BJ (cell line): ENCODE data around the gene GNAS-AS1. TPM values are rescaled to one million over a fixed set of nuclear protein-coding genes. Genes with fewer than 3 reads are reported as not detected.

Experiments used
- CTCF ChIA-PET: fragments of 350-600 bp; formaldehyde crosslinking; extraction: SDS; loops from one replicate; lab custom pipeline; 2021; ENCODE audit warnings: antibody characterized with exemption, inconsistent platforms; lab: Yijun Ruan, JAX
- POLR2A ChIA-PET: fragments of 300-600 bp; sonication (Branson Sonifier 250); formaldehyde crosslinking; extraction: SDS; loops from one replicate; lab custom pipeline; 2021; ENCODE audit warnings: antibody characterized with exemption; lab: Charles Lee
- DNase-seq: peaks from one replicate; pipeline ENCODE4 v3.0.0-alpha.2; 2011; ENCODE audit warnings: low read depth
- H3K27me3 ChIP-seq: 2 replicates; pipeline ENCODE4 v1.6.0; 2011; ENCODE audit warnings: low read length; ENCODE audit not compliant: control insufficient read depth, insufficient read depth
- H3K36me3 ChIP-seq: 2 replicates; pipeline ENCODE4 v1.5.1; 2011; ENCODE audit warnings: low read length; ENCODE audit not compliant: control insufficient read depth, insufficient read depth
- H3K4me3 ChIP-seq: 2 replicates; pipeline ENCODE4 v1.5.1; 2011; ENCODE audit warnings: low read depth, mild to moderate bottlenecking, control low read depth, low read length
- polyA plus RNA-seq: library from polyadenylated mRNA; depleted of rRNA; stranded (reverse); fragments of >200 nt; gene quantifications from 2 replicates; pipeline ENCODE4 v1.2.3, GENCODE V29; 2011
- TF ChIP-seq, protein P1 (sequence below): IDR thresholded peaks from 2 replicates; pipeline ENCODE4 v1.5.1; 2011; ENCODE audit warnings: low read depth, mild to moderate bottlenecking, control low read depth, inconsistent platforms, low read length, moderate library complexity; ENCODE audit not compliant: insufficient read depth

Gene GNAS-AS1
- polyA plus RNA-seq, 1 experiment = 0.45 TPM

DNA sequence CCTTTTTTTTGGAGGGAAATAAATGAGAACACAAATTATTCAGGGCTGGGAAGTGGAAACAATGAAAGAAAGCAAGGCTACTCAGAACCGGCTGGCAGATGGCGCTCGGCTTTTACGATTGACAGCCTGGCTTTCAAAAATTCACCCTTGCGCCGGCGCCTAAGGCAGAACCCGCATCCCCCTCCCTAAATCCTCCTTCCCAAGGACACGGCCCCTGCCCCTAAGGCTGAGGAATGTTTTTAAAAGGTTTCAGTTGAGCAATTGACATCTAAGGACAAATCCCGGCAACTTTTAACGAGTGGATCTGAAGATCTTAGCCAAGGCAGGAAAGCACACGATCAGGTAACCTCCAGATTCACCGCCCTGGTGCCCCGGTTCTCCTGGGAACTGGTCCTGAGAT is 18.1 kb upstream of the GNAS-AS1 start:
- ChIA-PET CTCF (interaction anchor here (0.6 to 2.8 kb wide), 11 partner anchors 11 to 627 kb away, joined by 3 to 31 read pairs (median 7); partner anchors contain the start of genes ATP5F1E and GNAS), POLR2A (no interaction called here)
- TF ChIP-seq, protein P1, sequence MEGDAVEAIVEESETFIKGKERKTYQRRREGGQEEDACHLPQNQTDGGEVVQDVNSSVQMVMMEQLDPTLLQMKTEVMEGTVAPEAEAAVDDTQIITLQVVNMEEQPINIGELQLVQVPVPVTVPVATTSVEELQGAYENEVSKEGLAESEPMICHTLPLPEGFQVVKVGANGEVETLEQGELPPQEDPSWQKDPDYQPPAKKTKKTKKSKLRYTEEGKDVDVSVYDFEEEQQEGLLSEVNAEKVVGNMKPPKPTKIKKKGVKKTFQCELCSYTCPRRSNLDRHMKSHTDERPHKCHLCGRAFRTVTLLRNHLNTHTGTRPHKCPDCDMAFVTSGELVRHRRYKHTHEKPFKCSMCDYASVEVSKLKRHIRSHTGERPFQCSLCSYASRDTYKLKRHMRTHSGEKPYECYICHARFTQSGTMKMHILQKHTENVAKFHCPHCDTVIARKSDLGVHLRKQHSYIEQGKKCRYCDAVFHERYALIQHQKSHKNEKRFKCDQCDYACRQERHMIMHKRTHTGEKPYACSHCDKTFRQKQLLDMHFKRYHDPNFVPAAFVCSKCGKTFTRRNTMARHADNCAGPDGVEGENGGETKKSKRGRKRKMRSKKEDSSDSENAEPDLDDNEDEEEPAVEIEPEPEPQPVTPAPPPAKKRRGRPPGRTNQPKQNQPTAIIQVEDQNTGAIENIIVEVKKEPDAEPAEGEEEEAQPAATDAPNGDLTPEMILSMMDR = peak; percentile 34; the same call in 1 of the 2 replicates
- no peak for DNase-seq
- H3K4me3 ChIP-seq = no peak overlapping the region
- no peaks in the 10 kb centered on the region for H3K36me3 ChIP-seq
- peaks cover 13% of the 10 kb centered on the region for H3K27me3 ChIP-seq

DNA sequence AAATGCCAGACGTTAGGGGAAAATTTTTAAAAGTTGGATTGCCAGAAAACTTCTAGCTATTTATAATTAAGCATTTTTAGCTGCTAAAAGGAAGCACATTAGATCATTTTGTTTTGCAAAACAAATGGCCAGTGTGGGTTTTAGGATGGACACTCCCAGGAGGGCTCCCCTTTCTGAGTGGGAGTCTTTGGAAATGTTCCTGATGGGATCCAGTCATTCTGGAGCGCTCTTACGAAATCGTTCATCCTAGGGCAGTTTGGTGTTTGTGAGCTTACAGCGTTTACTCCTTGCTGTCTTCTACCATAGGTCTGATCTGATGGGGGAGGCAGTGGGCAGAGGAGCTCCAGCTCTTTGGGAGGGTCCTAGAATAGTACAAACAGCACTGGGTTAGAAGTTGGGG is 16.5 kb upstream of the GNAS-AS1 start:
- peaks cover 13% of the 10 kb centered on the region for H3K27me3 ChIP-seq
- CTCF ChIA-PET = interaction anchor here (0.7 to 2.4 kb wide), 11 partner anchors 16 to 633 kb away, joined by 3 to 17 read pairs (median 4); partner anchors contain the start of gene STX16
- POLR2A ChIA-PET = no interaction called here
- H3K36me3 ChIP-seq = no peaks in the 10 kb centered on the region
- no peak overlapping the region for H3K4me3 ChIP-seq
- TF ChIP-seq, protein P1 = no peak
- DNase-seq = no peak

- ChIA-PET CTCF (interaction anchor here (1.9 to 2.3 kb wide), 2 partner anchors 13 to 215 kb away, joined by 5 to 6 read pairs; partner anchors contain the start of genes GNAS and STX16), POLR2A (no interaction called here)
- Histone ChIP-seq H3K4me3 (no peak overlapping the region), H3K36me3 (no peaks in the 10 kb centered on the region), H3K27me3 (peaks cover 15% of the 10 kb centered on the region)
- TF ChIP-seq, protein P1 = no peak
- DNase-seq = no peak
Observed at GRCh38 chr20:58865843-58866242, 15.1 kb upstream of the GNAS-AS1 start.

DNA sequence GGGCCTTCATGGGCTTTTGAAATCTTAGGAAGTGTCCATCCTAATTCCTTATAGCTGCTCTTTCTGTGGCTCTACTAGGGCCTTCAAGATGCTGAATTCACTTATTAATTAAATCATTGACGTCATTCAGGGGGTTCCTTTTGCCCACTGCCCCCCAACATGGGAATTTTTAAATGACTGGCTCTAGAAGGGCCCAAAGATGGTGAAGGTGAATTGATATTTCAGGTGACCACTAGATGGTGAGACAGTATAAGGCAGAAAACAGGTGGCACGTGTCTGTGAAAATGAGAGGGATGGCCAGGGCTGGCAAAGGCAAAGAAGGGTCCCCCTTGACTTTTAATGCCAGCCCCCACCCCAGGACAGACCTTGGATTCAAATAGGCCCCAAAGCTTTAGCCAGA is 13.6 kb upstream of the GNAS-AS1 start:
- POLR2A ChIA-PET = no interaction called here
- CTCF ChIA-PET = interaction anchor here (0.7 to 2.0 kb wide), 4 partner anchors 11 to 632 kb away, joined by 3 to 5 read pairs (median 4); partner anchors contain the start of gene GNAS

GRCh38 chr20:58863044-58863790 is 12.5 kb upstream of the GNAS-AS1 start:
- ChIA-PET POLR2A (no interaction called here), CTCF (interaction anchor here (1.0 to 2.0 kb wide), 3 partner anchors 11 to 633 kb away, joined by 3 to 5 read pairs (median 4); no protein-coding TSS in a partner anchor)
- H3K36me3 ChIP-seq = no peaks in the 10 kb centered on the region
- TF ChIP-seq, protein P1 = no peak
- H3K27me3 ChIP-seq = peaks cover 15% of the 10 kb centered on the region
- H3K4me3 ChIP-seq = no peak overlapping the region
- DNase-seq = no peak

More for the DNA sequence above, 13.6 kb upstream of the GNAS-AS1 start:
- no peaks in the 10 kb centered on the region for H3K36me3 ChIP-seq
- DNase-seq = no peak
- TF ChIP-seq, protein P1 = no peak
- peaks cover 15% of the 10 kb centered on the region for H3K27me3 ChIP-seq
- no peak overlapping the region for H3K4me3 ChIP-seq
